DND-41 (cell line): ENCODE results near the gene ARHGAP32.

Experiments used
- ATAC-seq: fragments of 200-7000 bp; cut with Tn5 transposase; 3 replicates; pipeline ENCODE4 v1.9.1; 2021; ENCODE audit warnings: low read depth; ENCODE audit not compliant: insufficient read depth
- DNase-seq: peaks from one replicate; pipeline ENCODE4 v3.0.0-alpha.2; 2020
- H2AFZ ChIP-seq: 2 replicates; pipeline ENCODE4 v1.6.0; 2012; ENCODE audit warnings: low read depth, low read length
- H3K27ac ChIP-seq: 2 replicates; pipeline ENCODE4 v1.5.1; 2012; ENCODE audit warnings: low read length, inconsistent platforms
- H3K27me3 ChIP-seq: fragments of 200-600 bp; sonication (generic); 2 replicates; pipeline ENCODE4 v1.6.0; 2012; ENCODE audit warnings: low read length, mild to moderate bottlenecking, inconsistent platforms; ENCODE audit not compliant: insufficient read depth, poor library complexity
- H3K36me3 ChIP-seq: 2 replicates; pipeline ENCODE4 v1.5.1; 2012; ENCODE audit warnings: low read length, inconsistent platforms; ENCODE audit not compliant: insufficient read depth
- H3K4me1 ChIP-seq: 2 replicates; pipeline ENCODE4 v1.5.1; 2012; ENCODE audit warnings: mild to moderate bottlenecking, low read length; ENCODE audit not compliant: insufficient read depth
- H3K4me2 ChIP-seq: 2 replicates; pipeline ENCODE4 v1.6.0; 2012; ENCODE audit warnings: mild to moderate bottlenecking, moderate library complexity, low read length, inconsistent platforms; ENCODE audit not compliant: insufficient read depth
- H3K4me3 ChIP-seq, 2 experiments: fragments of 200-600 bp in 1 of 2; shearing (Covaris generic) in 1 of 2; 2 replicates each; pipeline ENCODE4 v1.5.1; 2012 to 2016; ENCODE audit warnings: inconsistent platforms in 2 of 2, low read length in 2 of 2, mild to moderate bottlenecking in 2 of 2, low read depth in 1 of 2, moderate library complexity in 1 of 2
- H3K79me2 ChIP-seq: 2 replicates; pipeline ENCODE4 v1.6.0; 2012; ENCODE audit warnings: low read length, inconsistent platforms; ENCODE audit not compliant: insufficient read depth
- H3K9ac ChIP-seq: 2 replicates; pipeline ENCODE4 v1.6.0; 2012; ENCODE audit warnings: low read depth, mild to moderate bottlenecking, inconsistent platforms, low read length, moderate library complexity
- H3K9me3 ChIP-seq: 2 replicates; pipeline ENCODE4 v1.5.1; 2012; ENCODE audit warnings: low read length, moderate library complexity, mild to moderate bottlenecking, inconsistent platforms; ENCODE audit not compliant: insufficient read depth, severe bottlenecking
- H4K20me1 ChIP-seq: 2 replicates; pipeline ENCODE4 v1.6.0; 2012; ENCODE audit warnings: low read length; ENCODE audit not compliant: insufficient read depth
- EZH2 ChIP-seq: IDR thresholded peaks from 3 replicates; pipeline ENCODE4 v1.6.1; 2012; ENCODE audit warnings: borderline replicate concordance, low read depth, mild to moderate bottlenecking, moderate library complexity, low read length, inconsistent platforms; ENCODE audit not compliant: severe bottlenecking
- TF ChIP-seq, protein P1 (sequence below): IDR thresholded peaks from 2 replicates; pipeline ENCODE4 v1.5.1; 2012; ENCODE audit warnings: borderline replicate concordance, low read length, moderate library complexity, mild to moderate bottlenecking; ENCODE audit not compliant: poor library complexity, severe bottlenecking; ENCODE audit errors: extremely low read depth

Gene ARHGAP32

DNA sequence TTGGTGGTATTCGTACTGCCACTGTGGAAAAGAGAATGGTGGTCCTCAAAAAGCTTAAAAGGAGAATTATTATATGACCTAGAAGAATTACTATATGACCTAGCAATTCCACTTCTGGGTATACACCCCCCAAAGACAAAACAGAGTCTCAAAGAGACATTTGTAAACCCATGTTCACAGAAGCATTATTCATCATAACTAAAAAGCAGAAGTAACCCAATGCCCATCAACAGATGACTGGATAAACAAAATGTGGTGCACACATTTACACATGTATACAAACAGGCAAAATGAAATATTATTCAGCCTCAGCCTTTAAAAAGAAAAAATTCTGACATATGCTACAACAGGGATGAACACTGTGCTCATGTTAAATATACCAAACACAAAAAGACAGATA lies 89.4 kb downstream of the ARHGAP32 start:
- H3K27me3 ChIP-seq: no peaks in the 10 kb centered on the region
- ATAC-seq (no peak), DNase-seq (no peak)
- no peaks in the 10 kb centered on the region for H4K20me1 ChIP-seq
- no peaks in the 10 kb centered on the region for H3K36me3 ChIP-seq
- peaks cover 3% of the 10 kb centered on the region for H3K9me3 ChIP-seq
- H3K27ac ChIP-seq: no peak overlapping the region
- H2AFZ ChIP-seq: no peak overlapping the region
- H3K4me1 ChIP-seq: no peaks in the 10 kb centered on the region
- no peak overlapping the region for H3K4me3 ChIP-seq
- TF ChIP-seq, protein P1, sequence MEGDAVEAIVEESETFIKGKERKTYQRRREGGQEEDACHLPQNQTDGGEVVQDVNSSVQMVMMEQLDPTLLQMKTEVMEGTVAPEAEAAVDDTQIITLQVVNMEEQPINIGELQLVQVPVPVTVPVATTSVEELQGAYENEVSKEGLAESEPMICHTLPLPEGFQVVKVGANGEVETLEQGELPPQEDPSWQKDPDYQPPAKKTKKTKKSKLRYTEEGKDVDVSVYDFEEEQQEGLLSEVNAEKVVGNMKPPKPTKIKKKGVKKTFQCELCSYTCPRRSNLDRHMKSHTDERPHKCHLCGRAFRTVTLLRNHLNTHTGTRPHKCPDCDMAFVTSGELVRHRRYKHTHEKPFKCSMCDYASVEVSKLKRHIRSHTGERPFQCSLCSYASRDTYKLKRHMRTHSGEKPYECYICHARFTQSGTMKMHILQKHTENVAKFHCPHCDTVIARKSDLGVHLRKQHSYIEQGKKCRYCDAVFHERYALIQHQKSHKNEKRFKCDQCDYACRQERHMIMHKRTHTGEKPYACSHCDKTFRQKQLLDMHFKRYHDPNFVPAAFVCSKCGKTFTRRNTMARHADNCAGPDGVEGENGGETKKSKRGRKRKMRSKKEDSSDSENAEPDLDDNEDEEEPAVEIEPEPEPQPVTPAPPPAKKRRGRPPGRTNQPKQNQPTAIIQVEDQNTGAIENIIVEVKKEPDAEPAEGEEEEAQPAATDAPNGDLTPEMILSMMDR: no peak
- TF ChIP-seq EZH2: no peak
- no peaks in the 10 kb centered on the region for H3K79me2 ChIP-seq
- H3K9ac ChIP-seq: no peak overlapping the region
- H3K4me2 ChIP-seq: no peak overlapping the region

DNA sequence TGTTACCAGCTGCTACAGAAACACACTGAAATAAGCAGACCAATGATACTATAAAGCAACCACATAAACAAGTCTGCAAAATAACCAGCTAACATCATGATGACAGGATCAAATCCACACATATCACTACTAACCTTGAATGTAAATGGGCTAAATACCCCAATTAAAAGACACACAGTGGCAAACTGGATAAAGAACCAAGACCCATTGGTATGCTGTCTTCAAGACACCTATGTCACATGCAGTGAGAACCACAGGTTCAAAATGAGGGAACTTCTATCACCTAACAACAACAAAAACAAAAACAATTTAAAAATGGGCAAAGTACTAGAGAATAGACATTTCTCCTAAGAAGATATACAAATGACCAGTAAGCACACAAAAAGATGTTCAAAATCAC lies 89.9 kb downstream of the ARHGAP32 start:
- TF ChIP-seq EZH2: no peak
- TF ChIP-seq, protein P1: no peak
- no peak overlapping the region for H2AFZ ChIP-seq
- no peaks in the 10 kb centered on the region for H4K20me1 ChIP-seq
- DNase-seq: no peak
- H3K4me3 ChIP-seq: no peak overlapping the region
- ATAC-seq: no peak
- no peak overlapping the region for H3K4me2 ChIP-seq
- H3K9me3 ChIP-seq: peaks cover 3% of the 10 kb centered on the region
- H3K27ac ChIP-seq: no peak overlapping the region
- no peak overlapping the region for H3K9ac ChIP-seq
- H3K4me1 ChIP-seq: no peaks in the 10 kb centered on the region
- no peaks in the 10 kb centered on the region for H3K79me2 ChIP-seq
- no peaks in the 10 kb centered on the region for H3K27me3 ChIP-seq
- H3K36me3 ChIP-seq: no peaks in the 10 kb centered on the region

DNA sequence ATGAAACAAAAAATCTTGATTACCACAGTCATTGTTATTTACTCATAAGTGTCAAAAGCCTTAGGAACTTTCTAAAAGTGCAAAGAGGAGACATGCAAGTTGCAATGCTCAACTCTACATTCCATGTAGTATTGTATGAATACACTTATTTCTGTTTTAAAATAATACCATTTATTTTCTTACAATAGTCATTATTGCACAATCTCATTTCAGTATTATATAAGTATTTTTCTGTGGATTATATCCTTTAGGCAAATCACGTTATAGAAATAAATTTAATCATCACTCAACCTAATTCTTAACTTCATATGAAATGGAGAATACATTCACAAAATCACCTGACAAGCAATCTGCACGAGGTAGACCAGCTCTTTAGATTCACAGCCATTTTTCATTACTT lies 98.8 kb downstream of the ARHGAP32 start:
- Histone ChIP-seq H3K4me1 (no peaks in the 10 kb centered on the region), H3K27me3 (no peaks in the 10 kb centered on the region), H3K27ac (no peak overlapping the region), H3K4me3 (no peak overlapping the region), H2AFZ (no peak overlapping the region), H3K79me2 (no peaks in the 10 kb centered on the region), H3K4me2 (no peak overlapping the region), H3K36me3 (no peaks in the 10 kb centered on the region), H4K20me1 (no peaks in the 10 kb centered on the region), H3K9me3 (peaks cover 3% of the 10 kb centered on the region), H3K9ac (no peak overlapping the region)
- DNase-seq (no peak), ATAC-seq (no peak)
- TF ChIP-seq, protein P1: no peak
- TF ChIP-seq EZH2: no peak

DNA sequence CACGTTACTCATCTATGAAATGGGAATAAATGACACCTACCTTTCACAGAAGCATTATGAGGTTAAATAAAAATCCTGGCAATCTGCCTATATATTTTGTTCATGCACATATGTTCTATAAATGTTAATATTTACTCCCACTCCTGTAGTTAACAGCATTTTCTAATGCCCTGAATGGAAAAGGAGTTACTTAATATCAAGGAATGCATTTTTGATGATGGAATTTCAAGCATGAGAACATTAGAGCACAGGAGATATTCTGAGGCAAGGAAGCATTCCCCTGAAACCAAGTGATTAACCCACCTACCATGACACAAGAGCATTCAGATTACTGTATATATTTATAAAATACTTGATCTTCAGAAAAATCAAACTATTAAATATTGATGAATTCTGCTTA lies 102.1 kb downstream of the ARHGAP32 start:
- Histone ChIP-seq H3K4me2 (no peak overlapping the region), H3K27ac (no peak overlapping the region), H3K9ac (no peak overlapping the region), H3K79me2 (no peaks in the 10 kb centered on the region), H2AFZ (no peak overlapping the region), H3K9me3 (no peaks in the 10 kb centered on the region), H3K4me1 (no peaks in the 10 kb centered on the region), H4K20me1 (no peaks in the 10 kb centered on the region), H3K4me3 (no peak overlapping the region), H3K36me3 (no peaks in the 10 kb centered on the region), H3K27me3 (no peaks in the 10 kb centered on the region)
- ATAC-seq (no peak), DNase-seq (no peak)
- TF ChIP-seq, protein P1: no peak
- TF ChIP-seq EZH2: no peak
